Measurements from ENCODE around the gene TSR3.

Gene TSR3

GRCh38 chr16:1377406-1378010 is 25.8 kb upstream of the TSR3 start:
- DNase-seq, result no peak

GRCh38 chr16:1375741-1376410 is 24.2 kb upstream of the TSR3 start:
- DNase-seq, result no peak

GRCh38 chr16:1375298-1375640 is 23.6 kb upstream of the TSR3 start:
- no peak for DNase-seq

GRCh38 chr16:1374418-1375297 is 23.0 kb upstream of the TSR3 start:
- no peak for DNase-seq

GRCh38 chr16:1372292-1372950 is 20.7 kb upstream of the TSR3 start:
- no peak for DNase-seq

GRCh38 chr16:1371054-1371978 is 19.6 kb upstream of the TSR3 start:
- no peak for DNase-seq

- DNase-seq, result peak; percentile 20
Observed at GRCh38 chr16:1367486-1368174, 16.0 kb upstream of the TSR3 start.

- peak; percentile 8 for DNase-seq
Observed at GRCh38 chr16:1366712-1367299, 15.1 kb upstream of the TSR3 start.

- no peak for DNase-seq
Observed at GRCh38 chr16:1366060-1366711, 14.5 kb upstream of the TSR3 start.

- DNase-seq, result no peak
Observed at GRCh38 chr16:1364510-1364909, 12.8 kb upstream of the TSR3 start.

- DNase-seq, result no peak
Observed at GRCh38 chr16:1363501-1364041, 11.9 kb upstream of the TSR3 start.

GRCh38 chr16:1362807-1363206 is 11.1 kb upstream of the TSR3 start:
- no peak for DNase-seq

GRCh38 chr16:1361685-1362360 is 10.1 kb upstream of the TSR3 start:
- DNase-seq, result no peak

- no peak for DNase-seq
Observed at GRCh38 chr16:1357906-1358566, 6.4 kb upstream of the TSR3 start.

GRCh38 chr16:1356061-1356900 is 4.6 kb upstream of the TSR3 start:
- no peak for DNase-seq

- no peak for DNase-seq
Observed at GRCh38 chr16:1355591-1355990, 3.9 kb upstream of the TSR3 start.

GRCh38 chr16:1354815-1355540 is 3.3 kb upstream of the TSR3 start:
- no peak for DNase-seq

- no peak for DNase-seq
Observed at GRCh38 chr16:1351215-1351581, 480 bp downstream of the TSR3 start.

All from DMS79 treated with DMSO at 0.1 percent for 48 hours (cell line).